Astrocyte (in vitro differentiated cells and primary cell): ENCODE data around the gene CDK4. TPM values are rescaled to one million over a fixed set of nuclear protein-coding genes. Genes with fewer than 3 reads are reported as not detected.

Experiments
- DNase-seq: peaks from one replicate; pipeline ENCODE4 v3.0.0-alpha.2; 2010; ENCODE audit warnings: low read depth
- FAIRE-seq: peaks from 2 replicates; lab custom pipeline; 2011; peaks lifted over from hg19 to GRCh38; lab: Jason Lieb, UNC
- H2AFZ ChIP-seq: 2 replicates; pipeline ENCODE4 v1.6.0; 2012; ENCODE audit warnings: low read depth, low read length, inconsistent platforms
- H3K27ac ChIP-seq: 2 replicates; pipeline ENCODE4 v1.5.1; 2011; ENCODE audit warnings: low read depth, low read length, inconsistent platforms
- H3K27me3 ChIP-seq: 2 replicates; pipeline ENCODE4 v1.6.0; 2011; ENCODE audit warnings: low read length, inconsistent platforms; ENCODE audit not compliant: insufficient read depth
- H3K36me3 ChIP-seq: 2 replicates; pipeline ENCODE4 v1.5.1; 2011; ENCODE audit warnings: low read length, inconsistent platforms; ENCODE audit not compliant: insufficient read depth
- H3K4me1 ChIP-seq: 2 replicates; pipeline ENCODE4 v1.5.1; 2011; ENCODE audit warnings: low read length, inconsistent platforms; ENCODE audit not compliant: insufficient read depth
- H3K4me2 ChIP-seq: 2 replicates; pipeline ENCODE4 v1.6.0; 2012; ENCODE audit warnings: low read length, inconsistent platforms
- H3K4me3 ChIP-seq: 2 replicates; pipeline ENCODE4 v1.5.1; 2011; ENCODE audit warnings: low read depth, mild to moderate bottlenecking, low read length, inconsistent platforms; ENCODE audit not compliant: insufficient read depth
- H3K79me2 ChIP-seq: 2 replicates; pipeline ENCODE4 v1.6.0; 2012; ENCODE audit warnings: mild to moderate bottlenecking, low read length, inconsistent platforms; ENCODE audit not compliant: insufficient read depth
- H3K9ac ChIP-seq: 2 replicates; pipeline ENCODE4 v1.6.0; 2012; ENCODE audit warnings: mild to moderate bottlenecking, low read length, inconsistent platforms
- H3K9me3 ChIP-seq: 2 replicates; pipeline ENCODE4 v1.5.1; 2012; ENCODE audit warnings: low read depth, mild to moderate bottlenecking, low read length, inconsistent platforms; ENCODE audit not compliant: insufficient read depth
- H4K20me1 ChIP-seq: 2 replicates; pipeline ENCODE4 v1.6.0; 2012; ENCODE audit warnings: low read length, inconsistent platforms; ENCODE audit not compliant: insufficient read depth
- H3K27ac Mint-ChIP-seq: one replicate; pipeline ENCODE4 v1.8.0; 2021; ENCODE audit warnings: mild to moderate bottlenecking, mixed read lengths; ENCODE audit not compliant: unreplicated experiment
- H3K27me3 Mint-ChIP-seq: one replicate; pipeline ENCODE4 v1.8.0; 2021; ENCODE audit warnings: low read depth, mixed read lengths; ENCODE audit not compliant: unreplicated experiment
- H3K36me3 Mint-ChIP-seq: one replicate; pipeline ENCODE4 v1.8.0; 2021; ENCODE audit warnings: low read depth, mixed read lengths; ENCODE audit not compliant: unreplicated experiment
- H3K4me1 Mint-ChIP-seq: one replicate; pipeline ENCODE4 v1.8.0; 2021; ENCODE audit warnings: low read depth, mixed read lengths; ENCODE audit not compliant: unreplicated experiment
- H3K4me3 Mint-ChIP-seq: one replicate; pipeline ENCODE4 v1.8.0; 2021; ENCODE audit warnings: mild to moderate bottlenecking, moderate library complexity, mixed read lengths; ENCODE audit not compliant: unreplicated experiment
- H3K9me3 Mint-ChIP-seq: one replicate; pipeline ENCODE4 v1.8.0; 2021; ENCODE audit warnings: mild to moderate bottlenecking, mixed read lengths; ENCODE audit not compliant: unreplicated experiment
- CTCF ChIP-seq: IDR thresholded peaks from 2 replicates; pipeline ENCODE4 v1.5.1; 2011; ENCODE audit warnings: low read depth, mild to moderate bottlenecking, inconsistent platforms, low read length, moderate library complexity; ENCODE audit not compliant: insufficient read depth
- EZH2 ChIP-seq: IDR thresholded peaks from 2 replicates; pipeline ENCODE4 v1.6.1; 2012; ENCODE audit warnings: mild to moderate bottlenecking, low read length, inconsistent platforms; ENCODE audit not compliant: insufficient read depth
- total RNA-seq: library from RNA; stranded (reverse); gene quantifications from 2 replicates; pipeline ENCODE4 v1.2.1, GENCODE V29; 2021

The CDK4 gene
- total RNA-seq, 1 donor from 2014 or later = 133 TPM

DNA sequence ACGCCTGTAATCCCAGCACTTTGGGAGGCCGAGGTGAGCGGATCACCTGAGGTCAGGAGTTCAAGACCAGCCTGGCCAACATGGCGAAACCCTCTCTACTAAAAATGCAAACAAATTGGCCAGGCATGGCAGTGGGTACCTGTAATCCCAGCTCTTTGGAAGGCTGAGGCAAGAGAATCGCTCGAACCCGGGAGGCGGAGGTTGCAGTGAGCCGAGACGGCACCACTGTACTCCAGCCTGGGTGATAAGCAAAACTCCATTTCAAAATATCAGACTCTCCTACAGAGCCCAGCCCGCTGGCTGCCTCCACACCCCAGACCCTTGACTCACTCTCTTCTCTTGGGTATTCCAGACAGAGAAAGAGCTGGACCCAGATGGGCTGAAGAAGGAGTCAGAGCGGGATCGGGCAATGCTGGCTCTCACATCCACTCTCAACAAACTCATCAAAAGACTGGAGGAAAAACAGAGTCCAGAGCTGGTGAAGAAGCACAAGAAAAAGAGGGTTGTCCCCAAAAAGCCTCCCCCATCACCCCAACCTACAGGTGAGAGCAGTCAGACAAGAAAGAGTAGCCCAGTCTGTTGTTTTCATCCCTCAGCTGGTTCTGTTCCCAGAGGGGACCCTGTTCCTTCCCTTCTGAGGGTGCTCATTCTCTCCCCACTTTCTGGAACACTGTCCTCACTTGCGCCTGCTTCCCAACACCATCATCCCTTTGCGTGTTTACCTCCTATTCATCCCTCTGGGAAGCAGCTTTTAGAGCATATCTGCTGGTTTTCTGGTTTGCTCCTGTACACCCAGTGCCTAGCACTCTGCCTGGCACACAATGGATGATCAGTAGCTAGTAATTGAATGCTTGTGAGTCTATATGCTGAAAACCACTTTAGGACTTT is 33.2 kb downstream of the CDK4 start:
- TF ChIP-seq EZH2 (no peak), CTCF (no peak)
- Mint-ChIP-seq H3K4me3 (no peak overlapping the region), H3K9me3 (no peaks in the 10 kb centered on the region), H3K27me3 (peaks cover 14% of the 10 kb centered on the region), H3K27ac (peak overlapping the region; percentile 64), H3K36me3 (peaks cover 35% of the 10 kb centered on the region), H3K4me1 (no peaks in the 10 kb centered on the region)
- no peak for DNase-seq
- no peak overlapping the region for H3K4me2 ChIP-seq
- no peaks in the 10 kb centered on the region for H3K79me2 ChIP-seq
- H3K4me3 ChIP-seq = no peak overlapping the region
- H2AFZ ChIP-seq = no peak overlapping the region
- H3K9ac ChIP-seq = no peak overlapping the region
- no peaks in the 10 kb centered on the region for H3K4me1 ChIP-seq
- no peaks in the 10 kb centered on the region for H3K27me3 ChIP-seq
- peaks cover 38% of the 10 kb centered on the region for H3K36me3 ChIP-seq
- H4K20me1 ChIP-seq = no peaks in the 10 kb centered on the region
- FAIRE-seq = no peak
- no peak overlapping the region for H3K27ac ChIP-seq
- no peaks in the 10 kb centered on the region for H3K9me3 ChIP-seq

DNA sequence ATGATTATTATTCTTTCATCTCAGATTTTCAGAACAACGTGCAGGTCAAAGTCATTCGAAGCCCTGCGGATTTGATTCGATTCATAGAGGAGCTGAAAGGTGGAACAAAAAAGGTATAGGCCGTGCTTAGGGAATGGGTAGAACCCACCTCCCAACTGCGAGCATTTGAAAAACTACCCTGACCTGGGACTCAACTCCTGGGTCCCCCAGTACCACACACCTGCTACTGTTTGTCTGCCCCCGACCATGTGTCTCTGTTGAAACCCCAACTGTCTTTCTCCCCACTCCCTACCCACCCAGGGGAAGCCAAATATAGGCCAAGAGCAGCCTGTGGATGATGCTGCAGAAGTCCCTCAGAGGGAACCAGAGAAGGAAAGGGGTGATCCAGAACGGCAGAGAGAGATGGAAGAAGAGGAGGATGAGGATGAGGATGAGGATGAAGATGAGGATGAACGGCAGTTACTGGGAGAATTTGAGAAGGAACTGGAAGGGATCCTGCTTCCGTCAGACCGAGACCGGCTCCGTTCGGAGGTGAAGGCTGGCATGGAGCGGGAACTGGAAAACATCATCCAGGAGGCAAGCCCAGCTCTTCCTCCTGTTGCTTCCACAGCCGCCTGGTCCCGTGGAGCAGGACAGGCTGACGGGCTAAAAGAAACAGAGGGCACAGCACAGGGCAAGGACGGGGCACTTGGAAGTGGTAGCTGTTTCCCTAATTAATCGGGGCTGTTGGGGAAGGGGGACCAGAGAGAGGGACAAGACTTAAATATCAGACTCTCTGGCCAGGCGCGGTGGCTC is 34.1 kb downstream of the CDK4 start:
- Mint-ChIP-seq H3K36me3 (peaks cover 38% of the 10 kb centered on the region), H3K4me3 (no peak overlapping the region), H3K9me3 (no peaks in the 10 kb centered on the region), H3K4me1 (no peaks in the 10 kb centered on the region), H3K27me3 (peaks cover 6% of the 10 kb centered on the region), H3K27ac (no peak overlapping the region)
- Histone ChIP-seq H3K9me3 (no peaks in the 10 kb centered on the region), H4K20me1 (no peaks in the 10 kb centered on the region), H3K36me3 (peaks cover 38% of the 10 kb centered on the region), H3K27me3 (no peaks in the 10 kb centered on the region), H3K9ac (no peak overlapping the region), H3K27ac (no peak overlapping the region), H3K4me2 (no peak overlapping the region), H2AFZ (no peak overlapping the region), H3K4me3 (no peak overlapping the region), H3K4me1 (no peaks in the 10 kb centered on the region), H3K79me2 (no peaks in the 10 kb centered on the region)
- DNase-seq = no peak
- TF ChIP-seq CTCF (no peak), EZH2 (no peak)
- FAIRE-seq = no peak
